K562 (cell line): Measurements from ENCODE around the gene RHOF. TPM values are rescaled to one million over a fixed set of nuclear protein-coding genes. Genes with fewer than 3 reads are reported as not detected.
A peak's percentile ranks its signal among the peaks of the same experiment; 100 is the strongest.

Source experiments
- ADNP ChIP-seq: fragments of 200-800 bp; sonication (Bioruptor generic); IDR thresholded peaks from 2 replicates; pipeline ENCODE4 v1.6.1; 2016; ENCODE audit warnings: missing genetic modification characterization, missing compliant biosample characterization
- AFF1 ChIP-seq, 2 experiments: fragments of 450-650 bp; IDR thresholded peaks; 2 replicates each; pipeline ENCODE4 v1.6.1; 2018; ENCODE audit warnings: mild to moderate bottlenecking in 2 of 2, low read depth in 1 of 2; ENCODE audit not compliant: partially characterized antibody in 2 of 2
- CBX5 ChIP-seq: IDR thresholded peaks from 2 replicates; pipeline ENCODE4 v1.6.1; 2014; ENCODE audit warnings: low read depth, borderline replicate concordance
- OTX1 ChIP-seq: fragments of 450-650 bp; formaldehyde crosslinking; IDR thresholded peaks from 2 replicates; pipeline ENCODE4 v1.4.0; 2022; ENCODE audit warnings: mild to moderate bottlenecking
- PHF20 ChIP-seq: fragments of 450-650 bp; IDR thresholded peaks from 2 replicates; pipeline ENCODE4 v1.6.1; 2018; ENCODE audit not compliant: partially characterized antibody
- RBM17 ChIP-seq: fragments of 200-400 bp; formaldehyde crosslinking; IDR thresholded peaks from 2 replicates; pipeline ENCODE4 v1.6.1; 2017; ENCODE audit warnings: low read depth, mild to moderate bottlenecking, low read length, borderline replicate concordance
- RNF2 ChIP-seq: sonication (generic); IDR thresholded peaks from 2 replicates; pipeline ENCODE4 v1.6.1; 2016
- TRIM24 ChIP-seq, 2 experiments: fragments of 450-650 bp; IDR thresholded peaks; 2 replicates each; pipeline ENCODE4 v1.6.1; 2016
- ZBTB43 ChIP-seq: sonication (generic); formaldehyde crosslinking; IDR thresholded peaks from 2 replicates; pipeline ENCODE4 v1.8.0; 2023; ENCODE audit warnings: mild to moderate bottlenecking, missing genetic modification reagents
- ZNF511 ChIP-seq: sonication (generic); formaldehyde crosslinking; IDR thresholded peaks from 2 replicates; pipeline ENCODE4 v1.8.0; 2022; ENCODE audit warnings: mild to moderate bottlenecking, missing genetic modification reagents
- ZNF740 ChIP-seq, 3 experiments: fragments of 200-800 bp in 1 of 3; sonication (Bioruptor generic) in 1 of 3; sonication (generic) in 1 of 3; formaldehyde crosslinking in 1 of 3; IDR thresholded peaks; 2 replicates each; pipeline versions ENCODE4 v1.6.1 to v1.8.0; 2016 to 2022; ENCODE audit warnings: mild to moderate bottlenecking in 2 of 3, missing compliant biosample characterization in 2 of 3, missing genetic modification characterization in 2 of 3, missing genetic modification reagents in 1 of 3
- polyA plus RNA-seq, 8 experiments: library from polyadenylated mRNA; depleted of rRNA in 4 of 8; stranded (reverse) in 5 of 8; unstranded in 3 of 8; fragments of >200 nt; fragmentation: Nextera tagmentation in 2 of 8; fragmentation: Illumina TruSeq in 1 of 8; extraction: Ambion mirVana in 2 of 8; extraction: Trizol in 1 of 8; gene quantifications; 2 replicates each; pipeline versions ENCODE4 v1.2.1 to v1.2.3, GENCODE V29; 2011 to 2014; ENCODE audit warnings: inconsistent platforms in 1 of 8, missing spikeins in 1 of 8
- total RNA-seq, 7 experiments: library from RNA; depleted of rRNA in 6 of 7; stranded (reverse); fragments of >200 nt in 6 of 7; fragmentation: Illumina TruSeq in 2 of 7; extraction: Trizol in 2 of 7; gene quantifications; 2 replicates each; pipeline versions ENCODE4 v1.2.1 to v1.2.3, GENCODE V29; 2011 to 2021; ENCODE audit warnings: low replicate concordance in 1 of 7
- TF ChIP-seq, protein P1 (sequence below): fragments of 250-450 bp; sonication (Bioruptor Pico); IDR thresholded peaks from 2 replicates; pipeline ENCODE4 v1.8.0; 2022; ENCODE audit warnings: inconsistent platforms
- TF ChIP-seq, protein P2 (sequence below): sonication (generic); formaldehyde crosslinking; IDR thresholded peaks from 2 replicates; pipeline ENCODE4 v1.8.1; 2023; ENCODE audit warnings: missing genetic modification reagents, mild to moderate bottlenecking, borderline replicate concordance

RHOF gene
- total and polyA plus RNA-seq, 9 of the 15 experiments (the other 6 are each of a cell fraction or from before 2014, with no cell fraction given) = 0.13 to 10.1 (median 4.0) TPM

GRCh38 chr12:121812320-121812871 lies 18.9 kb upstream of the RHOF start (continued):
- TF ChIP-seq CBX5 (no peak), OTX1 (CRISPR knock-in tag) (no peak), ZNF511 (CRISPR knock-in tag) (no peak), TRIM24 (IDR thresholded peaks at IDR 0.05) (no peak), ADNP (tag) (no peak), RNF2 (no peak), RBM17 (no peak), PHF20 (peak; percentile 78), ZBTB43 (CRISPR knock-in tag) (peak; percentile 50; the same call in 1 of the 2 replicates), AFF1 (IDR thresholded peaks at IDR 0.05; ENCODE audit: low read depth in 1 of 2, partially characterized antibody in 2 of 2) (no peak), ZNF740 (CRISPR knock-in tag; IDR thresholded peaks at IDR 0.05) (peak; percentile 75), ZNF740 (tag; IDR thresholded peaks at IDR 0.05) (peak in 1 of 2 experiments; percentile 75; a peak in 2 of 4 replicates)
- TF ChIP-seq, protein P1, sequence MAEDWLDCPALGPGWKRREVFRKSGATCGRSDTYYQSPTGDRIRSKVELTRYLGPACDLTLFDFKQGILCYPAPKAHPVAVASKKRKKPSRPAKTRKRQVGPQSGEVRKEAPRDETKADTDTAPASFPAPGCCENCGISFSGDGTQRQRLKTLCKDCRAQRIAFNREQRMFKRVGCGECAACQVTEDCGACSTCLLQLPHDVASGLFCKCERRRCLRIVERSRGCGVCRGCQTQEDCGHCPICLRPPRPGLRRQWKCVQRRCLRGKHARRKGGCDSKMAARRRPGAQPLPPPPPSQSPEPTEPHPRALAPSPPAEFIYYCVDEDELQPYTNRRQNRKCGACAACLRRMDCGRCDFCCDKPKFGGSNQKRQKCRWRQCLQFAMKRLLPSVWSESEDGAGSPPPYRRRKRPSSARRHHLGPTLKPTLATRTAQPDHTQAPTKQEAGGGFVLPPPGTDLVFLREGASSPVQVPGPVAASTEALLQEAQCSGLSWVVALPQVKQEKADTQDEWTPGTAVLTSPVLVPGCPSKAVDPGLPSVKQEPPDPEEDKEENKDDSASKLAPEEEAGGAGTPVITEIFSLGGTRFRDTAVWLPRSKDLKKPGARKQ (CRISPR knock-in tag) = no peak
- TF ChIP-seq, protein P2, sequence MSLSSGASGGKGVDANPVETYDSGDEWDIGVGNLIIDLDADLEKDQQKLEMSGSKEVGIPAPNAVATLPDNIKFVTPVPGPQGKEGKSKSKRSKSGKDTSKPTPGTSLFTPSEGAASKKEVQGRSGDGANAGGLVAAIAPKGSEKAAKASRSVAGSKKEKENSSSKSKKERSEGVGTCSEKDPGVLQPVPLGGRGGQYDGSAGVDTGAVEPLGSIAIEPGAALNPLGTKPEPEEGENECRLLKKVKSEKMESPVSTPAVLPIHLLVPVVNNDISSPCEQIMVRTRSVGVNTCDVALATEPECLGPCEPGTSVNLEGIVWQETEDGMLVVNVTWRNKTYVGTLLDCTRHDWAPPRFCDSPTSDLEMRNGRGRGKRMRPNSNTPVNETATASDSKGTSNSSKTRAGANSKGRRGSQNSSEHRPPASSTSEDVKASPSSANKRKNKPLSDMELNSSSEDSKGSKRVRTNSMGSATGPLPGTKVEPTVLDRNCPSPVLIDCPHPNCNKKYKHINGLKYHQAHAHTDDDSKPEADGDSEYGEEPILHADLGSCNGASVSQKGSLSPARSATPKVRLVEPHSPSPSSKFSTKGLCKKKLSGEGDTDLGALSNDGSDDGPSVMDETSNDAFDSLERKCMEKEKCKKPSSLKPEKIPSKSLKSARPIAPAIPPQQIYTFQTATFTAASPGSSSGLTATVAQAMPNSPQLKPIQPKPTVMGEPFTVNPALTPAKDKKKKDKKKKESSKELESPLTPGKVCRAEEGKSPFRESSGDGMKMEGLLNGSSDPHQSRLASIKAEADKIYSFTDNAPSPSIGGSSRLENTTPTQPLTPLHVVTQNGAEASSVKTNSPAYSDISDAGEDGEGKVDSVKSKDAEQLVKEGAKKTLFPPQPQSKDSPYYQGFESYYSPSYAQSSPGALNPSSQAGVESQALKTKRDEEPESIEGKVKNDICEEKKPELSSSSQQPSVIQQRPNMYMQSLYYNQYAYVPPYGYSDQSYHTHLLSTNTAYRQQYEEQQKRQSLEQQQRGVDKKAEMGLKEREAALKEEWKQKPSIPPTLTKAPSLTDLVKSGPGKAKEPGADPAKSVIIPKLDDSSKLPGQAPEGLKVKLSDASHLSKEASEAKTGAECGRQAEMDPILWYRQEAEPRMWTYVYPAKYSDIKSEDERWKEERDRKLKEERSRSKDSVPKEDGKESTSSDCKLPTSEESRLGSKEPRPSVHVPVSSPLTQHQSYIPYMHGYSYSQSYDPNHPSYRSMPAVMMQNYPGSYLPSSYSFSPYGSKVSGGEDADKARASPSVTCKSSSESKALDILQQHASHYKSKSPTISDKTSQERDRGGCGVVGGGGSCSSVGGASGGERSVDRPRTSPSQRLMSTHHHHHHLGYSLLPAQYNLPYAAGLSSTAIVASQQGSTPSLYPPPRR (CRISPR knock-in tag) = no peak
